K562 (cell line): Measurements from ENCODE around the gene USP38. TPM values are rescaled to one million over a fixed set of nuclear protein-coding genes. Genes with fewer than 3 reads are reported as not detected.

Experiments
- HCFC1 ChIP-seq: IDR thresholded peaks from 2 replicates; pipeline ENCODE4 v1.6.1; 2012; ENCODE audit warnings: low read depth, low read length, improper control_type of control experiment
- IFI16 ChIP-seq: fragments of 250-450 bp; sonication (Bioruptor Pico); IDR thresholded peaks from 2 replicates; pipeline ENCODE4 v2.1.2; 2022; ENCODE audit warnings: mild to moderate bottlenecking, inconsistent platforms
- KLF1 ChIP-seq: fragments of 450-650 bp; IDR thresholded peaks from 2 replicates; pipeline ENCODE4 v1.6.1; 2016; ENCODE audit warnings: missing genetic modification characterization, missing compliant biosample characterization
- MXD1 ChIP-seq: fragments of 250-450 bp; sonication (Bioruptor Pico); IDR thresholded peaks from 2 replicates; pipeline ENCODE4 v1.8.0; 2021; ENCODE audit warnings: borderline replicate concordance, mild to moderate bottlenecking, moderate library complexity; ENCODE audit not compliant: poor library complexity, severe bottlenecking
- NR2C2 ChIP-seq, 2 experiments: fragments of 200-800 bp in 1 of 2; sonication (Bioruptor generic) in 1 of 2; sonication (generic) in 1 of 2; formaldehyde crosslinking in 1 of 2; IDR thresholded peaks; 2 replicates each; pipeline versions ENCODE4 v1.6.1 to v1.8.0; 2016 to 2022; ENCODE audit warnings: mild to moderate bottlenecking in 1 of 2, missing compliant biosample characterization in 1 of 2, missing genetic modification characterization in 1 of 2, missing genetic modification reagents in 1 of 2
- PML ChIP-seq: IDR thresholded peaks from 2 replicates; pipeline ENCODE4 v1.6.1; 2012; ENCODE audit warnings: low read length, inconsistent platforms
- POLR2A ChIP-seq: fragments of 450-650 bp; conservative IDR thresholded peaks from 2 replicates; pipeline ENCODE4 v1.6.1; 2016
- SAFB ChIP-seq: fragments of 200-400 bp; formaldehyde crosslinking; IDR thresholded peaks from 2 replicates; pipeline ENCODE4 v1.6.1; 2017; ENCODE audit warnings: low read depth, low read length, borderline replicate concordance
- TAF15 ChIP-seq: fragments of 200-400 bp; formaldehyde crosslinking; IDR thresholded peaks from 2 replicates; pipeline ENCODE4 v1.6.1; 2017; ENCODE audit warnings: mild to moderate bottlenecking, low read depth, low read length, moderate library complexity
- TGIF2 ChIP-seq: sonication (generic); formaldehyde crosslinking; IDR thresholded peaks from 2 replicates; pipeline ENCODE4 v1.8.1; 2022; ENCODE audit warnings: mild to moderate bottlenecking, missing genetic modification reagents, moderate library complexity
- YY1 ChIP-seq, 3 experiments: IDR thresholded peaks; 2 replicates each; pipeline ENCODE4 v1.6.1; 2011; ENCODE audit warnings: low read length in 2 of 3, mild to moderate bottlenecking in 2 of 3, moderate library complexity in 2 of 3, borderline replicate concordance in 1 of 3, control low read depth in 1 of 3, low read depth in 1 of 3; ENCODE audit not compliant: insufficient read depth in 3 of 3, insufficient replicate concordance in 2 of 3, control insufficient read depth in 1 of 3, insufficient read length in 1 of 3; ENCODE audit errors: extremely low read depth in 1 of 3
- ZBTB11 ChIP-seq, 3 experiments: fragments of 200-800 bp in 1 of 3; fragments of 250-450 bp in 1 of 3; fragments of 450-650 bp in 1 of 3; sonication (Bioruptor Pico) in 1 of 3; sonication (Bioruptor generic) in 1 of 3; formaldehyde crosslinking in 1 of 3; IDR thresholded peaks; 2 replicates each; pipeline versions ENCODE4 v1.6.1 to v1.8.0; 2016 to 2022; ENCODE audit warnings: mild to moderate bottlenecking in 2 of 3, missing genetic modification characterization in 2 of 3, missing compliant biosample characterization in 1 of 3, moderate library complexity in 1 of 3
- ZMIZ1 ChIP-seq, 2 experiments: fragments of 150-350 bp in 1 of 2; IDR thresholded peaks; 2 replicates each; pipeline ENCODE4 v1.6.1; 2012 to 2016; ENCODE audit warnings: low read depth in 2 of 2, low read length in 2 of 2, mild to moderate bottlenecking in 1 of 2, moderate library complexity in 1 of 2
- ZNF184 ChIP-seq: sonication (generic); formaldehyde crosslinking; IDR thresholded peaks from 2 replicates; pipeline ENCODE4 v1.5.0; 2020; ENCODE audit warnings: missing genetic modification reagents
- ZNF384 ChIP-seq: IDR thresholded peaks from 2 replicates; pipeline ENCODE4 v1.6.1; 2012; ENCODE audit warnings: low read depth, low read length, improper control_type of control experiment
- ZNF449 ChIP-seq: fragments of 250-450 bp; sonication (Bioruptor Pico); IDR thresholded peaks from 2 replicates; pipeline ENCODE4 v1.8.0; 2022; ENCODE audit warnings: moderate library complexity, mild to moderate bottlenecking, inconsistent platforms
- polyA plus RNA-seq, 8 experiments: library from polyadenylated mRNA; depleted of rRNA in 4 of 8; stranded (reverse) in 5 of 8; unstranded in 3 of 8; fragments of >200 nt; fragmentation: Nextera tagmentation in 2 of 8; fragmentation: Illumina TruSeq in 1 of 8; extraction: Ambion mirVana in 2 of 8; extraction: Trizol in 1 of 8; gene quantifications; 2 replicates each; pipeline versions ENCODE4 v1.2.1 to v1.2.3, GENCODE V29; 2011 to 2014; ENCODE audit warnings: inconsistent platforms in 1 of 8, missing spikeins in 1 of 8
- total RNA-seq, 7 experiments: library from RNA; depleted of rRNA in 6 of 7; stranded (reverse); fragments of >200 nt in 6 of 7; fragmentation: Illumina TruSeq in 2 of 7; extraction: Trizol in 2 of 7; gene quantifications; 2 replicates each; pipeline versions ENCODE4 v1.2.1 to v1.2.3, GENCODE V29; 2011 to 2021; ENCODE audit warnings: low replicate concordance in 1 of 7

The USP38 gene
- total and polyA plus RNA-seq, 9 of the 15 experiments (the other 6 are each of a cell fraction or from before 2014, with no cell fraction given) = 4.2 to 20.6 (median 11.2) TPM

- TF ChIP-seq TGIF2 (CRISPR knock-in tag) = peak; percentile 72
- 0 out of 2 replicates have a peak, but pooled peaks have one; percentile 17 for TF ChIP-seq SAFB
- TF ChIP-seq POLR2A = peak; percentile 93
- TF ChIP-seq ZMIZ1 (IDR thresholded peaks at IDR 0.05; ENCODE audit: low read depth in 2 of 2, low read length in 2 of 2) = no peak
- peak; percentile 63 for TF ChIP-seq PML
- peak in 2 of 3 experiments; percentile 70 to 77 for TF ChIP-seq YY1 (IDR thresholded peaks at IDR 0.05; ENCODE audit: borderline replicate concordance in 1 of 3, control insufficient read depth in 1 of 3, extremely low read depth in 1 of 3, insufficient read depth in 3 of 3, insufficient read length in 1 of 3, insufficient replicate concordance in 2 of 3, low read depth in 1 of 3, low read length in 2 of 3)
- peak; percentile 60 for TF ChIP-seq HCFC1
- TF ChIP-seq MXD1 (CRISPR knock-in tag) = no peak
- no peak for TF ChIP-seq ZNF449 (CRISPR knock-in tag)
- TF ChIP-seq NR2C2 (CRISPR knock-in tag; IDR thresholded peaks at IDR 0.05) = peak; percentile 97
- peak; percentile 99 for TF ChIP-seq NR2C2 (tag; IDR thresholded peaks at IDR 0.05)
- TF ChIP-seq IFI16 = no peak
- TF ChIP-seq ZNF184 (CRISPR knock-in tag) = no peak
- TF ChIP-seq ZNF384 = no peak
- no peak for TF ChIP-seq KLF1 (tag)
- peak; percentile 58 to 97 (median 80); a peak in 4 of 6 replicates for TF ChIP-seq ZBTB11 (CRISPR knock-in tag; IDR thresholded peaks at IDR 0.05)
- TF ChIP-seq TAF15 = no peak
Measured at GRCh38 chr4:143184503-143185252, at the start of gene USP38 (continued).
